ENCODE data around the gene LKAAEAR1. TPM values are rescaled to one million over a fixed set of nuclear protein-coding genes. Genes with fewer than 3 reads are reported as not detected.

Gene LKAAEAR1
- total and polyA plus RNA-seq, 3 experiments from 2014 or later: 0.29 to 1.2 (median 0.39) TPM

GRCh38 chr20:64082820-64083377 lies 1.3 kb downstream of the LKAAEAR1 start:
- Histone ChIP-seq H3K4me1 (ENCODE audit: insufficient read depth, low read length) (peaks cover 18% of the 10 kb centered on the region), H3K9me3 (ENCODE audit: low read length) (no peaks in the 10 kb centered on the region), H3K27ac (ENCODE audit: low read depth, low read length) (no peak overlapping the region), H3K27me3 (ENCODE audit: insufficient read depth, low read length, poor library complexity, severe bottlenecking) (no peaks in the 10 kb centered on the region), H3K36me3 (ENCODE audit: insufficient read depth, low read length) (no peaks in the 10 kb centered on the region), H3K4me3 (ENCODE audit: low read length) (peak overlapping the region; percentile 20)
- Mint-ChIP-seq H3K4me1 (peaks cover 12 to 52% (median 26%) of the 10 kb centered on the region in 3 donors), H3K36me3 (no peaks in the 10 kb centered on the region), H3K4me3 (peak overlapping the region; percentile 66 to 88 (median 77)), H3K27ac (peak overlapping the region in 3 of 8 donors; percentile 9 to 73 (median 27)), H3K27me3 (peaks cover 3% of the 10 kb centered on the region in 2 donors), H3K9me3 (peaks cover 0 to 5% (median 2%) of the 10 kb centered on the region in 5 donors)
- no peak for DNase-seq
- POLR2A ChIA-PET: interaction anchor here (1.3 to 1.5 kb wide), 2 partner anchors 17 to 45 kb away, joined by 4 to 5 read pairs; no protein-coding TSS in a partner anchor
- CTCF ChIA-PET: interaction anchor here (1.0 to 6.8 kb wide), 7 partner anchors 17 to 121 kb away, joined by 3 to 71 read pairs (median 4); no protein-coding TSS in a partner anchor

- POLR2A ChIA-PET: no interaction called here
- peaks cover 25% of the 10 kb centered on the region for H3K4me1 ChIP-seq (ENCODE audit: insufficient read depth, low read length)
Measured at GRCh38 chr20:64082126-64082731, 2.0 kb downstream of the LKAAEAR1 start.

GRCh38 chr20:64081624-64081964 lies 2.6 kb downstream of the LKAAEAR1 start:
- Mint-ChIP-seq H3K36me3 (peaks cover 0 to 1% (median 0%) of the 10 kb centered on the region in 3 donors), H3K27ac (peak overlapping the region in 6 of 8 donors; percentile 63 to 91 (median 78)), H3K27me3 (peaks cover 2 to 3% of the 10 kb centered on the region in 2 donors), H3K4me1 (peaks cover 16 to 63% (median 30%) of the 10 kb centered on the region in 3 donors), H3K9me3 (no peaks in the 10 kb centered on the region), H3K4me3 (peak overlapping the region; percentile 12 to 88 (median 70))
- POLR2A ChIA-PET: no interaction called here
- H3K27ac ChIP-seq (ENCODE audit: low read depth, low read length): no peak overlapping the region
- H3K9me3 ChIP-seq (ENCODE audit: low read length): no peaks in the 10 kb centered on the region
- no peak for DNase-seq
- H3K4me1 ChIP-seq (ENCODE audit: insufficient read depth, low read length): peaks cover 31% of the 10 kb centered on the region
- no peaks in the 10 kb centered on the region for H3K36me3 ChIP-seq (ENCODE audit: insufficient read depth, low read length)
- CTCF ChIA-PET: interaction anchor here (0.8 to 6.8 kb wide), 3 partner anchors 16 to 42 kb away, joined by 4 to 71 read pairs (median 34); no protein-coding TSS in a partner anchor
- H3K4me3 ChIP-seq (ENCODE audit: low read length): no peak overlapping the region
- no peaks in the 10 kb centered on the region for H3K27me3 ChIP-seq (ENCODE audit: insufficient read depth, low read length, poor library complexity, severe bottlenecking)

More at GRCh38 chr20:64082126-64082731, 2.0 kb downstream of the LKAAEAR1 start:
- Mint-ChIP-seq H3K36me3 (peaks cover 0 to 1% (median 0%) of the 10 kb centered on the region in 3 donors), H3K4me3 (peak overlapping the region; percentile 47 to 88 (median 72)), H3K9me3 (peaks cover 0 to 2% (median 0%) of the 10 kb centered on the region in 5 donors), H3K4me1 (peaks cover 16 to 59% (median 30%) of the 10 kb centered on the region in 3 donors), H3K27me3 (peaks cover 3% of the 10 kb centered on the region in 2 donors), H3K27ac (peak overlapping the region in 4 of 8 donors; percentile 78 to 91 (median 83))
- Histone ChIP-seq H3K4me3 (ENCODE audit: low read length) (no peak overlapping the region), H3K9me3 (ENCODE audit: low read length) (no peaks in the 10 kb centered on the region), H3K36me3 (ENCODE audit: insufficient read depth, low read length) (no peaks in the 10 kb centered on the region), H3K27ac (ENCODE audit: low read depth, low read length) (no peak overlapping the region), H3K27me3 (ENCODE audit: insufficient read depth, low read length, poor library complexity, severe bottlenecking) (no peaks in the 10 kb centered on the region)
- CTCF ChIA-PET: interaction anchor here (1.0 to 6.8 kb wide), 4 partner anchors 20 to 120 kb away, joined by 3 to 71 read pairs (median 24); no protein-coding TSS in a partner anchor
- no peak for DNase-seq

GRCh38 chr20:64080813-64081623 lies 3.2 kb downstream of the LKAAEAR1 start:
- Histone ChIP-seq H3K27me3 (ENCODE audit: insufficient read depth, low read length, poor library complexity, severe bottlenecking) (no peaks in the 10 kb centered on the region), H3K9me3 (ENCODE audit: low read length) (no peaks in the 10 kb centered on the region), H3K4me1 (ENCODE audit: insufficient read depth, low read length) (peaks cover 36% of the 10 kb centered on the region), H3K36me3 (ENCODE audit: insufficient read depth, low read length) (no peaks in the 10 kb centered on the region), H3K27ac (ENCODE audit: low read depth, low read length) (no peak overlapping the region), H3K4me3 (ENCODE audit: low read length) (no peak overlapping the region)
- CTCF ChIA-PET: interaction anchor here (0.8 to 6.8 kb wide), 4 partner anchors 15 to 584 kb away, joined by 4 to 71 read pairs (median 20); no protein-coding TSS in a partner anchor
- no peak for DNase-seq
- peak overlapping the region; percentile 74 to 88 (median 80) for H3K4me3 Mint-ChIP-seq
- H3K27ac Mint-ChIP-seq: peak overlapping the region; percentile 56 to 92 (median 88)
- POLR2A ChIA-PET: no interaction called here
- H3K9me3 Mint-ChIP-seq: no peaks in the 10 kb centered on the region
- H3K36me3 Mint-ChIP-seq: peaks cover 0 to 3% (median 0%) of the 10 kb centered on the region in 3 donors
- peaks cover 2 to 3% of the 10 kb centered on the region in 2 donors for H3K27me3 Mint-ChIP-seq
- peaks cover 16 to 69% (median 30%) of the 10 kb centered on the region in 3 donors for H3K4me1 Mint-ChIP-seq

- ChIA-PET POLR2A (interaction anchor here (1.1 to 2.1 kb wide), 4 partner anchors 11 to 560 kb away, joined by 3 to 6 read pairs (median 4); partner anchors contain the start of genes PPDPF, TCEA2 and UCKL1), CTCF (interaction anchor here (1.1 to 6.8 kb wide), 5 partner anchors 40 to 584 kb away, joined by 3 to 71 read pairs (median 10); partner anchors contain the start of gene PRPF6)
- peaks cover 36% of the 10 kb centered on the region for H3K4me1 ChIP-seq (ENCODE audit: insufficient read depth, low read length)
- peaks cover 5% of the 10 kb centered on the region for H3K36me3 ChIP-seq (ENCODE audit: insufficient read depth, low read length)
- Mint-ChIP-seq H3K4me1 (peaks cover 16 to 68% (median 30%) of the 10 kb centered on the region in 3 donors), H3K36me3 (peaks cover 0 to 11% (median 0%) of the 10 kb centered on the region in 3 donors), H3K27ac (peak within 1 kb of the TSS; percentile 84 to 95 (median 90)), H3K27me3 (peaks cover 2 to 3% of the 10 kb centered on the region in 2 donors), H3K9me3 (no peaks in the 10 kb centered on the region), H3K4me3 (peak within 1 kb of the TSS; percentile 83 to 93 (median 89))
- peak; percentile 48 to 69 (median 65) for DNase-seq
- H3K9me3 ChIP-seq (ENCODE audit: low read length): no peaks in the 10 kb centered on the region
- no peaks in the 10 kb centered on the region for H3K27me3 ChIP-seq (ENCODE audit: insufficient read depth, low read length, poor library complexity, severe bottlenecking)
- peak within 1 kb of the TSS; percentile 81 for H3K4me3 ChIP-seq (ENCODE audit: low read length)
- peak within 1 kb of the TSS; percentile 81 for H3K27ac ChIP-seq (ENCODE audit: low read depth, low read length)
Measured at GRCh38 chr20:64080013-64080812, 4.0 kb downstream of the LKAAEAR1 start, which contains the start of gene OPRL1. Gene OPRL1 (plus strand): TSS chr20:64080082. CDS start chr20:64092721, 12,639 bp downstream.

GRCh38 chr20:64079273-64080012 lies 4.8 kb downstream of the LKAAEAR1 start, which contains the start of gene RGS19:
Gene RGS19 (minus strand): TSS chr20:64079518. CDS start chr20:64076886, 2,632 bp downstream.
- Histone ChIP-seq H3K36me3 (ENCODE audit: insufficient read depth, low read length) (peaks cover 7% of the 10 kb centered on the region), H3K4me1 (ENCODE audit: insufficient read depth, low read length) (peaks cover 36% of the 10 kb centered on the region), H3K9me3 (ENCODE audit: low read length) (no peaks in the 10 kb centered on the region), H3K4me3 (ENCODE audit: low read length) (peak within 1 kb of the TSS; percentile 81), H3K27ac (ENCODE audit: low read depth, low read length) (peak within 1 kb of the TSS; percentile 81), H3K27me3 (ENCODE audit: insufficient read depth, low read length, poor library complexity, severe bottlenecking) (no peaks in the 10 kb centered on the region)
- Mint-ChIP-seq H3K4me1 (peaks cover 16 to 64% (median 30%) of the 10 kb centered on the region in 3 donors), H3K36me3 (peaks cover 0 to 15% (median 0%) of the 10 kb centered on the region in 3 donors), H3K9me3 (no peaks in the 10 kb centered on the region), H3K4me3 (peak within 1 kb of the TSS; percentile 83 to 93 (median 89)), H3K27ac (peak within 1 kb of the TSS; percentile 84 to 95 (median 90)), H3K27me3 (peaks cover 2 to 3% of the 10 kb centered on the region in 2 donors)
- CTCF ChIA-PET: interaction anchor here (0.8 to 4.8 kb wide), 5 partner anchors 10 to 583 kb away, joined by 3 to 34 read pairs (median 5); partner anchors contain the start of gene PRPF6
- POLR2A ChIA-PET: interaction anchor here (0.6 to 2.1 kb wide), 7 partner anchors 10 to 559 kb away, joined by 3 to 6 read pairs (median 3); partner anchors contain the start of genes PPDPF, TCEA2 and UCKL1
- DNase-seq: peak; percentile 61 to 80 (median 65)
